Measurements from ENCODE around the gene MALAT1. TPM values are rescaled to one million over a fixed set of nuclear protein-coding genes. Genes with fewer than 3 reads are reported as not detected.
A peak's percentile ranks its signal among the peaks of the same experiment; 100 is the strongest.

The MALAT1 gene
- total and polyA plus RNA-seq, 2 of the 13 experiments (the other 11 are each of a cell fraction or from before 2014, with no cell fraction given): 143 to 1,237 TPM

GRCh38 chr11:65477149-65477965, 21.5 kb upstream of the MALAT1 start (continued):
- TF ChIP-seq ZNF513 (CRISPR knock-in tag; conservative IDR thresholded peaks at IDR 0.05) (no peak), STAT5B (CRISPR knock-in tag; IDR thresholded peaks at IDR 0.05) (no peak), SOX13 (IDR thresholded peaks at IDR 0.05) (no peak), SOX13 (CRISPR knock-in tag; conservative IDR thresholded peaks at IDR 0.05 in 1 of 2, IDR thresholded peaks at IDR 0.05 in 1 of 2) (peak in 1 of 2 experiments; percentile 47; a peak in 2 of 4 replicates), SATB2 (CRISPR knock-in tag; IDR thresholded peaks at IDR 0.05) (no peak), ZNF367 (CRISPR knock-in tag; IDR thresholded peaks at IDR 0.05; ENCODE audit: borderline replicate concordance) (no peak), ZMYM2 (CRISPR knock-in tag; IDR thresholded peaks at IDR 0.05) (no peak), ZNF180 (CRISPR knock-in tag; IDR thresholded peaks at IDR 0.05; ENCODE audit: borderline replicate concordance, low read depth) (no peak), XBP1 (CRISPR knock-in tag; IDR thresholded peaks at IDR 0.05) (0 out of 2 replicates have a peak, but pooled peaks have one; percentile 47), ZFP36L2 (CRISPR knock-in tag; IDR thresholded peaks at IDR 0.05) (no peak), ZNF263 (CRISPR knock-in tag; IDR thresholded peaks at IDR 0.05) (peak; percentile 40; the same call in 1 of the 2 replicates), GPBP1L1 (CRISPR knock-in tag; IDR thresholded peaks at IDR 0.05) (no peak), MBD4 (IDR thresholded peaks at IDR 0.05; ENCODE audit: borderline replicate concordance, low read length) (no peak), ZNF616 (CRISPR knock-in tag; IDR thresholded peaks at IDR 0.05; ENCODE audit: low read depth) (peak; percentile 90), CC2D1A (CRISPR knock-in tag; IDR thresholded peaks at IDR 0.05) (0 out of 2 replicates have a peak, but pooled peaks have one; percentile 51), FIP1L1 (IDR thresholded peaks at IDR 0.05; ENCODE audit: borderline replicate concordance, insufficient read depth, low read depth, low read length) (no peak; the same call in 1 of the 2 replicates), SRY (CRISPR knock-in tag; IDR thresholded peaks at IDR 0.05) (peak; percentile 92), ZNF143 (CRISPR knock-in tag; IDR thresholded peaks at IDR 0.05) (peak; percentile 93), ZNF17 (CRISPR knock-in tag; IDR thresholded peaks at IDR 0.05) (no peak), TGIF2 (CRISPR knock-in tag; IDR thresholded peaks at IDR 0.05) (peak; percentile 69; the same call in 1 of the 2 replicates), ZNF260 (CRISPR knock-in tag; IDR thresholded peaks at IDR 0.05; ENCODE audit: borderline replicate concordance, low read depth) (no peak), GABPA (IDR thresholded peaks at IDR 0.05; ENCODE audit: low read depth, low read length) (peak; percentile 59), GABPA (CRISPR knock-in tag; IDR thresholded peaks at IDR 0.05; ENCODE audit: low read depth) (peak; percentile 76), RNF2 (conservative IDR thresholded peaks at IDR 0.05; ENCODE audit: low read depth) (no peak), NR2F6 (IDR thresholded peaks at IDR 0.05) (no peak), NR2F6 (CRISPR knock-in tag; IDR thresholded peaks at IDR 0.05) (no peak), E2F2 (CRISPR knock-in tag; IDR thresholded peaks at IDR 0.05; ENCODE audit: borderline replicate concordance) (no peak; the same call in 1 of the 2 replicates), ZNF563 (CRISPR knock-in tag; IDR thresholded peaks at IDR 0.05) (peak; percentile 79), SRF (IDR thresholded peaks at IDR 0.05; ENCODE audit: low read depth, low read length) (no peak), DMAP1 (CRISPR knock-in tag; IDR thresholded peaks at IDR 0.05) (peak; percentile 95)

All from HepG2 (cell line).